DOHH2 (cell line): Measurements from ENCODE around the gene IRGC.

Experiments
- H3F3A ChIP-seq: fragments of 200-600 bp; sonication (generic), shearing (Covaris generic); 2 replicates; pipeline ENCODE4 v1.6.0; 2016; ENCODE audit warnings: antibody characterized with exemption, mild to moderate bottlenecking; ENCODE audit not compliant: control insufficient read depth, insufficient read depth
- H3K27ac ChIP-seq: fragments of 200-600 bp; sonication (generic); 2 replicates; pipeline ENCODE4 v1.5.1; 2014; ENCODE audit warnings: low read depth, mild to moderate bottlenecking, low read length, moderate library complexity
- H3K27me3 ChIP-seq: fragments of 200-600 bp; sonication (generic); 2 replicates; pipeline ENCODE4 v1.6.1; 2014; ENCODE audit warnings: mild to moderate bottlenecking, low read length, mixed read lengths; ENCODE audit not compliant: control insufficient read depth
- H3K36me3 ChIP-seq: fragments of 200-600 bp; sonication (generic); 2 replicates; pipeline ENCODE4 v1.6.1; 2014; ENCODE audit warnings: mild to moderate bottlenecking, low read length, moderate library complexity, mixed read lengths; ENCODE audit not compliant: control insufficient read depth
- H3K4me1 ChIP-seq: fragments of 200-600 bp; sonication (generic); 2 replicates; pipeline ENCODE4 v1.6.1; 2014; ENCODE audit warnings: mild to moderate bottlenecking, low read length, mixed read lengths; ENCODE audit not compliant: control insufficient read depth
- H3K4me2 ChIP-seq: fragments of 200-600 bp; sonication (generic); 2 replicates; pipeline ENCODE4 v1.6.0; 2014; ENCODE audit warnings: mild to moderate bottlenecking, low read length, moderate library complexity
- H3K4me3 ChIP-seq: fragments of 200-600 bp; sonication (generic); 2 replicates; pipeline ENCODE4 v1.5.1; 2014; ENCODE audit warnings: mild to moderate bottlenecking, low read length, mixed read lengths
- H3K79me2 ChIP-seq: fragments of 200-600 bp; sonication (generic); 2 replicates; pipeline ENCODE4 v1.6.1; 2014; ENCODE audit warnings: mild to moderate bottlenecking, low read length, mixed read lengths; ENCODE audit not compliant: control insufficient read depth
- H3K9me2 ChIP-seq: fragments of 200-600 bp; sonication (generic); replicated peaks from 2 replicates; pipeline ENCODE4 v1.6.1; 2014; ENCODE audit warnings: mild to moderate bottlenecking, low read length, mixed read lengths; ENCODE audit not compliant: control insufficient read depth
- H3K9me3 ChIP-seq: fragments of 200-600 bp; sonication (generic); 2 replicates; pipeline ENCODE4 v1.6.1; 2014; ENCODE audit warnings: antibody characterized with exemption, low read length, mixed read lengths; ENCODE audit not compliant: control insufficient read depth, insufficient read depth
- H4K20me1 ChIP-seq: fragments of 200-600 bp; sonication (generic); 2 replicates; pipeline ENCODE4 v1.6.0; 2014; ENCODE audit warnings: low read depth, mild to moderate bottlenecking, antibody characterized with exemption, low read length, moderate library complexity; ENCODE audit not compliant: control insufficient read depth, insufficient read depth
- EZH2phosphoT487 ChIP-seq: fragments of 200-600 bp; sonication (generic); IDR thresholded peaks from 2 replicates; pipeline ENCODE4 v1.6.1; 2017; ENCODE audit warnings: borderline replicate concordance, mild to moderate bottlenecking, antibody characterized with exemption, low read length, moderate library complexity, mixed read lengths
- TF ChIP-seq, protein P1 (sequence below): fragments of 200-600 bp; sonication (generic); IDR thresholded peaks from one replicate; pipeline ENCODE4 v1.5.1; 2014; ENCODE audit warnings: antibody characterized with exemption, mild to moderate bottlenecking, low read depth, low read length; ENCODE audit not compliant: poor library complexity, severe bottlenecking

The IRGC gene

DNA sequence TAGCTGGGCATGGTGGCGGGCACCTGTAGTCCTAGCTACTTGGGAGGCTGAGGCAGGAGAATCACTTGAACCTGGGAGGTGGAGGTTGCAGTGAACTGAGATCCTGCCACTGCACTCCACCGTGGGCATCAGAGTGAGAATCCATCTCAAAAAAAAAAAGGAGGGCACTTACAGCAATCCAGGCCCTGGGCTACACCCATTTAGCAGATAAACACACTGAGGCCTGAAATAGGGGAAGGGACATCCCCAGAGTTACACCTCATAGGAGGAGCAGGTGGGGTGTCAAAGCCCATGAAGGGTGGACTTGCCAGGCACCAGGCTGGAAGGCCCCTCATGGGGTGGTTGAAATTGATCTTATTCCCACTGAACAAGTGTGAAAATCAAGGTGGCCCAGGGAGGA lies 32.0 kb upstream of the IRGC start:
- Histone ChIP-seq H3K79me2 (no peaks in the 10 kb centered on the region), H3K4me3 (no peak overlapping the region), H4K20me1 (no peaks in the 10 kb centered on the region), H3F3A (no peaks in the 10 kb centered on the region), H3K27me3 (no peaks in the 10 kb centered on the region), H3K27ac (no peak overlapping the region), H3K36me3 (no peaks in the 10 kb centered on the region), H3K9me3 (no peaks in the 10 kb centered on the region), H3K4me2 (no peak overlapping the region), H3K9me2 (no peaks in the 10 kb centered on the region), H3K4me1 (no peaks in the 10 kb centered on the region)
- TF ChIP-seq, protein P1, sequence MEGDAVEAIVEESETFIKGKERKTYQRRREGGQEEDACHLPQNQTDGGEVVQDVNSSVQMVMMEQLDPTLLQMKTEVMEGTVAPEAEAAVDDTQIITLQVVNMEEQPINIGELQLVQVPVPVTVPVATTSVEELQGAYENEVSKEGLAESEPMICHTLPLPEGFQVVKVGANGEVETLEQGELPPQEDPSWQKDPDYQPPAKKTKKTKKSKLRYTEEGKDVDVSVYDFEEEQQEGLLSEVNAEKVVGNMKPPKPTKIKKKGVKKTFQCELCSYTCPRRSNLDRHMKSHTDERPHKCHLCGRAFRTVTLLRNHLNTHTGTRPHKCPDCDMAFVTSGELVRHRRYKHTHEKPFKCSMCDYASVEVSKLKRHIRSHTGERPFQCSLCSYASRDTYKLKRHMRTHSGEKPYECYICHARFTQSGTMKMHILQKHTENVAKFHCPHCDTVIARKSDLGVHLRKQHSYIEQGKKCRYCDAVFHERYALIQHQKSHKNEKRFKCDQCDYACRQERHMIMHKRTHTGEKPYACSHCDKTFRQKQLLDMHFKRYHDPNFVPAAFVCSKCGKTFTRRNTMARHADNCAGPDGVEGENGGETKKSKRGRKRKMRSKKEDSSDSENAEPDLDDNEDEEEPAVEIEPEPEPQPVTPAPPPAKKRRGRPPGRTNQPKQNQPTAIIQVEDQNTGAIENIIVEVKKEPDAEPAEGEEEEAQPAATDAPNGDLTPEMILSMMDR = no peak
- TF ChIP-seq EZH2phosphoT487 = no peak

DNA sequence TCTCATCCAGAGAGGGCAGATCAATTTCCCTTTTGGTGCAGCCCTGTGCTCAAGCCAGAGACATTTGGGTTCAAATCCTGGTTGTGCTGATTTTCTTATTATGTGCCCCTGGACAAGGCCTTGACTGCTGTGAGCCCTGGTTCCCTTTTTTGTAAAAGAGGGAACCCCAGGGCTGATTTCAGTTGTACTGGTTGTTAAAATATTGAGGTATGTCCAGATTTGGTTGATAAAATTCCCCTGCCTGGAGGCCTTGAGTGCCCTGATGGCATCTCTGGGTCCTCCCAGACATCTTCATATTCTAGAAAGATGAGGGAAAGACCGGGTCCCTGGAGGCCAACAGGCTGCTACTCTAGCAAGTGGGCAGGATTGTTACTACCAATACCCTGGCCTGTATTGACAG lies 31.6 kb upstream of the IRGC start:
- H3K9me3 ChIP-seq = no peaks in the 10 kb centered on the region
- TF ChIP-seq, protein P1 = no peak
- TF ChIP-seq EZH2phosphoT487 = no peak
- H3K79me2 ChIP-seq = no peaks in the 10 kb centered on the region
- no peaks in the 10 kb centered on the region for H4K20me1 ChIP-seq
- no peak overlapping the region for H3K4me3 ChIP-seq
- no peak overlapping the region for H3K4me2 ChIP-seq
- H3K9me2 ChIP-seq = no peaks in the 10 kb centered on the region
- H3K27ac ChIP-seq = no peak overlapping the region
- H3K36me3 ChIP-seq = no peaks in the 10 kb centered on the region
- H3F3A ChIP-seq = no peaks in the 10 kb centered on the region
- no peaks in the 10 kb centered on the region for H3K27me3 ChIP-seq
- H3K4me1 ChIP-seq = no peaks in the 10 kb centered on the region

DNA sequence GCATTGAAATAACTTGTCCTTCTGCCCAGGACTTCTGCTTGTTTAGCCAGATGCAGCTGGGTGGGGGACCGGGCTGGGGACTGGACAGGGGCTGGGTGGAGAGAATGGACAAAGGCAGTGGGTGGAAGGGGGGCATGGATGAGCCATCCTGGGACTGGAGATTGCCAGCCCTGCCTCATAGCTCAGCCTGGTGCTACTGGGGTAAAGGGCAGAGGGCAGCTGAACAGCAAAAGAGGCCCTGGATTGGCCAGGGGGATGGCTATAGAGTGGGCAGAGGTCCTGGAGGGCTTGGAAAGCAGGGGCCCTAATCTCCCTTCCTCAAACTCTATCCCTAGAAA lies 28.2 kb upstream of the IRGC start:
- TF ChIP-seq, protein P1 = no peak
- TF ChIP-seq EZH2phosphoT487 = no peak
- Histone ChIP-seq H3F3A (no peaks in the 10 kb centered on the region), H3K4me3 (no peak overlapping the region), H4K20me1 (no peaks in the 10 kb centered on the region), H3K9me3 (peaks cover 5% of the 10 kb centered on the region; the same call in 1 of the 2 replicates), H3K27me3 (no peaks in the 10 kb centered on the region), H3K4me2 (no peak overlapping the region), H3K9me2 (no peaks in the 10 kb centered on the region), H3K36me3 (no peaks in the 10 kb centered on the region), H3K27ac (no peak overlapping the region), H3K4me1 (no peaks in the 10 kb centered on the region), H3K79me2 (no peaks in the 10 kb centered on the region)
